ENCODE data around the gene PLEKHO1. TPM values are rescaled to one million over a fixed set of nuclear protein-coding genes. Genes with fewer than 3 reads are reported as not detected.
"Not testable (repeated sequence)": the region's sequence is repeated elsewhere in the genome, so short reads cannot be mapped to it uniquely, and the experiment has no call there.

The PLEKHO1 gene
- polyA plus RNA-seq, 3 donors, result 45.4 to 59.3 (median 59.0) TPM

DNA sequence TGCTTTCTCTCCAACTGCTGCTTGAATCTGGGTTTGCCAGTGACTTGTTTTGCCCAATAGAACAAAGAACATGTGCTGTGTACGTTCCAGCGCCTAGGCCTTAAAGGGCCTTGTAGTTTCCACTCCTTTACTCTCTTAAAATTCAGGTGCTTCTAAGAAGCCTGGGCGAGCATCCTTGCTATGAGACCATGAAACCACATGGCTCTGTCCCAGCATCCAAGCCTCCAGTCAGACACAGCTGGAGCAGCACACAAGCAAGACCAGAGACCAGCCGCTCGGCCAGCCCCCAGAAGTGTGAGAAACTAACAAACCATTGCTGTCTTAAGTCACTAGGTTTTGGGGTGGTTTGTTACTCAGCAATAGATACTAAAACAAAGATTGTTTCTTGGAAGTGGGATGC lies 15.1 kb downstream of the PLEKHO1 start:
- DNase-seq, result no peak

DNA sequence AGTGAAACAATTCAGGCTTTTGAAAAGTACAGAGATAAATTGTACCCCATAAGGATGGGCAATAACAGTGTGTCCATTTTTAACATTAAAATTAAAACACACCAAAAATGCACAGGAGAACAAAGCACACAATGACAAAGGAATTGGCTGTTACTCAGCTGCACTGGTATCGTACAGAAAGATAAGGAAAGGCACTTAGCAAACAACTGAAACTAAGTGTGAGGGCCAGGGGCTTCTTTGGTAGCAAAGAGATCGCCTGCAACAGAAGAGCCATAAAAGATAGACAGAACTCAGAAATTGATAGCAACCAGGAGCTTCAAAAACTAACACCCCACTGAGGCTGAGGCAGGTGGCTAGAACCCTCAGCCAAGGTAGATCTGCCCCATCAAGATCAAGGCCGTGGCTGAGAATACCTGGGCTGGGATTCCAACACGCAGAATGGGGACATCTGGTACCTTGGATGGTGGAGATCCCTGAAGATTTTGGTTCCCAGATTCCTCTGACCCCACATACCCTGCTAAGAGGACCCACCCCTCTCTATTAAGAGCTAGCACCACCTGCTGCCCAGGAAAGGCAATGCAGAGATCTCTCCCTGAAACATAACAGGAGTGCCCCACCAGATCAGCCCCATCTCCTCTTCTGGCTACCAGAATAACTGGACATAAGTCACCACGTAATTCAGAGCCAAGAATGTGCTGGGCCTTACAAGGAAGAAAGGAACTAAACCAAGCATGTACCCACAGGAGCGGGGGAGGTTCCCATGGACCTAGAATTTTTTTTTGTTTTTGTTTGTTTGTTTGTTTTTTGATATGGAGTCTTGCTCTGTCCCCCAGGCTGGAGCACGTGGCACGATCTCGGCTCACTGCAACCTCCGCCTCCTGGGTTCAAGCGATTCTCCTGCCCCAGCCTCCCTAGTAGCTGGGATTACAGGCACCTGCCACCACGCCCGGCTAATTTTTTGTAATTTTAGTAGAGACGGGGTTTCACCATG lies 16.2 kb downstream of the PLEKHO1 start:
- no peak for DNase-seq

DNA sequence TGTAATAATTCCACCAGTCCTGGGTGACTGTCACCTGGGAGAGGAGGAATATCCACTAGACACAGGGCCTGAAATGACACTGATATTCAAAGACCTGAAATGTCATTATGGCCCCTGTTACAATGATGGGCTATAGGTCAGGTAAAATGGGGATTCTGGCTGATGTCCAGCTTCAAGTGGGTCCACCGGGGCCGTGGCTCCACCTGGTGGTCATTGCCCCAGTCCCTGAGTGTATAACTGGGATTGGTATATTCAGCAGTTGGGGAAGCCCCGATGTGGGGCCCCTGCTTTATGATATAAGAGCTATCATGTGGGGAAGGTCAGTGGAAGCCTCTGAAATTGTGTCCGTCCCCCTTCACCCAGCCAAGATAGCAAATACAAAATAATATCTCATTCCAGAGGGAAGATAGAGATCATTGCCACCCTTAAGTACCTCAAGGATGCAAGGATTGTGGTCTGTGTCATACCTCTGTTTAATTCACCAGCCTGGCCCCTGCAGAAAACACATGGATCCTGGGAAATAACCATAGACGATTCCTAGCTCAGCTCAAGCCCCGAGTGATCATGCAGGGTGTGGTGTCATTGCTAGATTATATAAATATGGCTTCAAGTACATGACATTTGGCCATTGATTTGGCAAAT lies 19.4 kb downstream of the PLEKHO1 start:
- DNase-seq, result no peak

DNA sequence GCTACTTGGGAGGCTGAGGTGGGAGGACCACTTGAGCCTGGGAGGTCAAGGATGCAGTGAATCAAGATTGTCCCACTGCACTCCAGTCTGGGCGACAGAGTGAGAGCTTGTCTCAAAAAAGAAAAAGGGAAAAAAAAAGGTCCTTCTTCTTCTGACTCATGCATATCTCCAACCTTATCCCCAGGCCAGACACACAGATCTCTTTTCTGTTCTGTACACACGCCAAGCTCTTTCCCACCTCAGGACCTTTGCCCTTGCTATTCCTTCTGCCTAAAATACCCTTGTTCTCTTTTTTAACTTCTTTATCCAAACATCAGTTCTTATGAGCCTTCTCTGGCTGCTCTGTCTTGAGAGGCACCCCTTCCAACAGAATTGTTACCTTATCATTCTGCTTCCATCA lies 22.1 kb downstream of the PLEKHO1 start:
- no peak for DNase-seq

DNA sequence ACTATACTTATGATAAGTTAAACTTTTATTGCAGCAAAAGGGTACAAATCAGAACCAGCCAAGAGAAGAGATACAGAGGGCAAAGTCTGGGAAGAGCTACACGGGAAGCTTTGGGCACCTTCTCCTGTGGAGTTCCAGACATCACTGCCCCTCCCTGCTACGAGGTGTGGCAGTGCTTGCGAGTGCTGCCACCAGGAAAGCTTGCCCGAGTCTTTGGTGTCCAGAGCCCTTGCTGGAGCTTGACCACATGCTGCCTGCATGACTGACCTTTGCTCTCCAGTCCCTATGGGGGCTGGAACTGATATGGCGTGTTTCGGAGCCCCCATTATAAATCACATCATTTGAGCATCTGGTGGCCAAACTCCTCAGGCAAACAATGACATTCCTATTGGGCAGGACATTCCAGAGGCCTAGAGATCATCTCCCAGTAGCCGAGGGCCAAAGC lies 23.4 kb downstream of the PLEKHO1 start:
- DNase-seq, result no peak

DNA sequence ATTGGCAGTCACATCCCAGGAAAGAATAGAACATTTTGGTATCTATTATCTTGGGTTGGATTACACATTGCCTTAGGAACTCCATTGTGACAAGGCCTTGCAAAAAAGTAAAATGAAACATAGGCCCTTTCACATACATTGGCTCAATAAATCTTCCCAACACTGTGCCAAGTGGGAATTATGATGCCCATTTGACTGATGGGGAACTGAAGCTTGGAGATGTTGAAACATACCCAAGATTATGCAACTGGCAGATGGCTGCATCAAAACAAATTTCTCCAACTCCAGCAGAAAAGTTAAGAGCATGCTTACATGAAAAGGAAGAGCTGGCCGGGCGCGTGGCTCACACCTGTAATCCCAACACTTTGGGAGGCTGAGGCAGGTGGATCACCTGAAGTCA lies 26.9 kb downstream of the PLEKHO1 start:
- no peak for DNase-seq

DNA sequence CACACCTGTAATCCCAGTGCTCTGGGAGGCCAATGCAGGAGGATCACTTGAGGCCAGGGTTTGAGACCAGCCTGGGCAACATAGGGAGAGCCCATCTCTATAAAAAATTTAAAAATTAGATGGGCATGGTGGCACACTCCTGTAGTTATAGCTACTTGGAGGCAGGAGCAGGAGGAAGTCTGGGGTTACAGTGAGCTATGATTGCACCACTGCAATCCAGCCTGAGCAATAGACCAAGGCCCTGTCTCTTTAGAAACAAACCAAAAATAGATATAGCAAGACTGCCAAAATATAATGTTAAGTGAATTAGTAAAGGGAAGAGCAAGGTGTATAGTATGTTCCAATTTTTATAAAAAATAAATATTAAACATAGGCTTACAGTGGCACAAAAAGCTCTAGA lies 28.8 kb downstream of the PLEKHO1 start:
- no peak for DNase-seq

DNA sequence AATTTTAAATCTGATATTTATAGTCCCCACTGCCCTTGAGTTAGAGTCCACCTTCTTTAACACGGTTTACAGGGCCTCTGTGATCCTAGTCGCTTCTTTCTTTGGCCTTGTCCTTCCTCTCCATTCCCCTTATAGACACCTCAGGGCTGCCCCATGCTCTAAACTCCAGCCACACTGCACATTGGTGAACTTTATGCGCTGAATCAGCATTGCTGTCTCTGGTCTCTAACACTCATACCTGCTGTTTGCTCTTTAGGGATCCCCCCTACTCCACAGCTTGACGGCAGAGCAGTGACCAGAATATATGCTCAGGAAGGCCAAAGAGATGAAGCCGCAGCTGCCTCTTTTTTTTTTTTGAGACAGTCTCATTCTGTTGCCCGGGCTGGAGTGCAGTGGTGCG lies 30.2 kb downstream of the PLEKHO1 start:
- no peak for DNase-seq

DNA sequence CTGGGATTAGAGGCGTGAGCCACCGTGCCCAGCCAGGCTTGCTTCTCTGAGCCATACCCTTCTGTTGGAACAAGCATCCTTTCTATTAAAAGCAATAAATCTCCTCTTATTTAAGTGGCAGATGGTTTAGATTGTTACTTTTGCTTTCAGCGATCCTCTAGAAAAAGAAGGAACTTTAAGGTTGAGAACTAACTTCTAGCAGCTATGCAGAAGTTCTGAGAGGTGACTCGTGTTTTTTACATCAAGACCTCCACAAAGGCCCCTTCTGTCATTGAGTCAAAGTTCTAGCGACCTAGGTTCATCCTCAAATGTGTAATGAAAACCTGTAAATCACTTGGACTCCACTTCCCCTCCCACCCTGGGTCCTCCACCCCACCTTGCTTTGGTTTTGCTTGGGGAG lies 30.8 kb downstream of the PLEKHO1 start:
- no peak for DNase-seq

DNA sequence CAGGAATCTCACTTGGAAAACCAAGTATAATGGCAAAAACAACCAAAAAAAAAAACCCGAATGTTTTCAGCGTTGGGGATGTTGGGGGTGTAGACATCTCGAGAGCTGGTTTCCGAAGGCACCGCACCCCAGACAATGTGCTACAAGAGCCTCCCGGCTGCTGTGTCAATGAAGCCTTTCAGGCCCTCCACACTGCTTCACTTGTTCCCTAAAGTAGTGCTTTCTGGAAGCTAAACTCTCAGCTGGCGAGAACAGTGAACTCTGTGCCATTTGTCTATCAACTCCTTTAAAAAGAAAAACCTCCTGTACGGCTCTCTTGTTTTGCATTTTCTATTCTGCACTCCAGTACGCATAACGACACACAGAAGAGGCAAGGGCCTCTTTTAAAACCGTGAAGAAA lies 32.5 kb downstream of the PLEKHO1 start:
- DNase-seq, result no peak

DNA sequence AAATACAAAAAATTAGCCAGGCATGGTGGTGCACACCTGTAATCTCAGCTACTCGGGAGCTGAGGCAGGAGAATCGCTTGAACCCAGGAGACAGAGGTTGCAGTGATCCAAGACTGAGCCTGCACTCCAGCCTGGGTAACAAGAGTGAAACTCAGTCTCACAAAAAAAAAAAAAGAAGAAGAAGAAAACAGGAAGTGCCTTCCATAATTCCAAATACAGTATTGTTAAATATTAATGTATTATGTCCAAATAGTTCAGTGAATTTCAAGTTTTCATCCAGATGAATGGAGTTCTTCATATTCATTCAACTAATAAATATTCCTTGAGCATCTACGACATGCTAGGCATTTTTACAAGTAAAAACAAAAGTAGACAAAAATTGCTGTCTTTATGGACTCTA lies 33.3 kb downstream of the PLEKHO1 start:
- DNase-seq, result no peak

DNA sequence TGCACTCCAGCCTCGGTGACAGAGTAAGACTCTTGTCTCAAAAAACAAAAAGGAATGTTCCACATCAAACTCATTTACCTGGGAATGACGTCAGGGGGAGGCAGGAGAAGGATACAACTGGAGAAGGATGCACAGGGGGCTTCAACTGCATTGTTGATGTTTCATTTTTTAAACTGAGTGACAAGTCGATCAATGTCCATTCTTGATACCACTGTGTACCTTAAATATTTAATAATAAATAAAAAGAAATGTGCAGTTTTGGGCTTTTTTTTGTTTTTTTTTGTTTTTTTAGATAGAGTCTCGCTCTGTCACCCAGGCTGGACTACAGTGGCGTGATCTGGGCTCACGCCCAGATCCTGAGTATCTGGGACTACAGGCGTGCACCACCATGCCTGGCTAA lies 35.8 kb downstream of the PLEKHO1 start:
- DNase-seq, result no peak

DNA sequence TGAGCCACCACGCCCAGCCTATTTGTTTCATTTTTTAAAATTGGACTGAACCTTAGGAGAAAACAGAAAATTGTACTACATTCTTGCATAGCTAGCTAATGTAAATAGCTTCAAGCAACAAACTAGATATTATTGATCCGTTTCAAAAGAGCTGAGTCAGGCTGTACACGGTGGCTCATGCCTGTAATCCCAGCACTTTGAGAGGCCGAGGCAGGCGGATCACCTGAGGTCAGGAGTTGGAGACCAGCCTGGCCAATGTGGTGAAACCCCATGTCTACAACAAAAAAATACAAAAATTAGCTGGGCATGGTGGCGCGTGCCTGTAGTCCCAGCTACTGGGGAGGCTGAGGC lies 36.7 kb downstream of the PLEKHO1 start:
- DNase-seq, result not testable (repeated sequence)

DNA sequence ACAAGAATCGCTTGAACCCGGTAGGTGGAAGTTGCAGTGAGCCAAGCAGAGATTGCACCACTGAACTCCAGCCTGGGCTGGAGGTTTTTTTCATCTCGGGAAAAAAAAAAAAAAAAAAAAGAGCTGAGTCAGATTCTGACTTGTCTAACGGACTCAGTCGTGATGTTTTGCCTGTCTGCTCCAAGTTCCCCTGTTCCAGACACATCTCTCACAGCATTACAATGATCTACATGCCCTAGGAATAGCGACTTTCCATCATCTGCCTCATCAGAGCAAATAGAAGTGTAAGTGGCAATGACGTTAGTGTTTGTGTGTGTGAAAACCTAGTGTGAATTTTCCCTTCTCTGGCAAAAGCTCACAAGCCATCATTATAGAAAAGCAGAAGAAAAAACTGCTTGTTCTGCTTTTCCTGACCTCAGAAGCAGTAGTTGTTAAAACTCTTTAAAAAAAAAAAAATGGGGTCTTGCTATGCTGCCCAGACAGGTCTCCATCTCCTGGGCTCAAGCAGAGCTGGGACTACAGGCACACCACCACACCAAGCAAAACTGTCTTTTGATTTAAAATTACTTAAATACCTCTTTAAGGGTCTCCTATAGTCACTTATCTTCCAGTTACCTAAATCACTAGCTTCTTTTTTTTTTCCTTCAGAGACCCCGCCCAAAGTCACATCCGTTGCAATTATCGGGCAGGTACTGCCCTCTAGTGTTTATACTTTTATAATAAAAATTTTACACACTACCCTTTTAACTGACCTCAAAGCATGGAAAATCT lies 37.3 kb downstream of the PLEKHO1 start:
- no peak for DNase-seq

DNA sequence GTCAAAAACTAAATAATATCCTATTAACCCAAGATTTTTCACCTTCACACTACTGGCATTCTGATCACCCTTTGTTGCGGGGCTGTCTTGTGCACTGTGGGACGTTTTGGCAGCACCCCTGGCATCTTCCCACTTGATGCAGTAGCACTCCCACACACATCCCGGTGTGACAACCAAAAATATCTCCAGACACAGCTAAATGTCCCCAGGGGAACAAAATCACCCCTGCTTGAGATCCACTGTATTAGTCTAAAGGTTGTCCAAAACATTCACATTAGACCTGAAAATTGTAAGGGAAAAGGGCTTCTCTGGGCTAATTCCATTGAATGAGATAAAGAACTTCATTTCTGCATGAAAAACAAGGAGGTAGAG lies 37.8 kb downstream of the PLEKHO1 start:
- no peak for DNase-seq

DNA sequence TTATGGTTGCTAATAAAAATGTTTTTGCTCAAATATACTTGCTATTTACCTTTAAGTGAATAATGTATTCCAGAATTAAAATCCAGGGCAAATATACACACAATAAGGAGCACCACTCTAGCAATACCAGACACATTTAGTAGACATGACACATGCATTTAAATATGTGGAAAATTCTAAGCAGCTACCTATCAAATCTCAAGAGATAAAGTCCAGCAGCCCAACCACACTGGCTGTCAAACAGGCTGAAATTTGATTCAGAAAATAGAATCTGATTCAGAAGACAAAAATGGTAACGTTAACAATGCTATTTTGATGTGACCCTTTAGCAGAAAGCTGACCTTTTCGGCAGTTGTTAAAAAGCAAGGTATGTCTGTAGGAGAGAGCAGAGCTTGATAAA lies 42.3 kb downstream of the PLEKHO1 start:
- no peak for DNase-seq

DNA sequence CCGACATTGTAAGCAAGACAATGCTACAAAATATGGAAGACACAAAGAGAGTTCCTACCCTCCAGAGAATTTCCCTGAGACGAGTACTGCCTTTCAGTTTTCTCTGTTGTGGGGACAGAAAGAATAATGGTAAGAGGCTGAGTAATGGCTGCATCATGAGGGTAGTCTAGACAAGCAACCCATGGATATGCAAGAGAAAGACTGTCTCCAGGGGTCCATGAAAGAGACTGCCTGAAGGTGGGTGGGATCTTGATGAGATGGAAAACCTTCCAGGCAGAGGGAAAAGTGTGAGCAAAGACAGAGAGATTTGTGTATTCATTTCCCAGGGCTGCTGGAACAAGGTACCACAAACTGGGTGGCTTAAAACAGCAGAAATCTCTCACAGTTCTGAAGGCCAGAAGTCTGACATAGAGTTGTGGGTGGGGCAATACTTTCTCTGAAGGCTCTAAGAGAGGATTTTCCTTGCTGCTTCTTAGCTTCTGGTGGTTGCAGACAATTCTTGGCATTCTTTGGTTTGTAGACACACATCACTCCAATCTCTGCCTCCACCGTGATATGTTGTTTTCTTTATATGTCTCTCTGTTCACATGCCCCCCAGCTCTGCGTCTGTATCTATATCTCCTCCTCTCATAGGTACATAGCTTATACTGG lies 44.8 kb downstream of the PLEKHO1 start:
- DNase-seq, result no peak

DNA sequence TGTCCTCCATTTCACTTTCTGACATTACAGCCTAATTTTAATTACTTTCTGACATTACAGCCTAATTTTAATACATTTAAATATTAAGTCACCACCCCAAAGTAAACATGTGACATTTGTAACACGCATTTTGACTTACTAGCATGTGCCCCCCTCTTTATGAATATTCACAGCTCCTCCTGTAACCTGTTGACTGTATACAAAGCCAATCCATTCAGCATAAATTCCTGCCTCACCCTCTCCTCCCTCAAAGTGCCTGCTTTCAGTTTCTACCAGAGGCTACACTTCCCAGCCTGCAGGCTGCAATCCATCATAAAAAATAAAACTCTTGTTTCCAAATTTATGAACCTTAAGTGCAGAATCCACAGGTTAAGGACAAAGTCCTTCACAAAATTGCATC lies 46.7 kb downstream of the PLEKHO1 start:
- no peak for DNase-seq

DNA sequence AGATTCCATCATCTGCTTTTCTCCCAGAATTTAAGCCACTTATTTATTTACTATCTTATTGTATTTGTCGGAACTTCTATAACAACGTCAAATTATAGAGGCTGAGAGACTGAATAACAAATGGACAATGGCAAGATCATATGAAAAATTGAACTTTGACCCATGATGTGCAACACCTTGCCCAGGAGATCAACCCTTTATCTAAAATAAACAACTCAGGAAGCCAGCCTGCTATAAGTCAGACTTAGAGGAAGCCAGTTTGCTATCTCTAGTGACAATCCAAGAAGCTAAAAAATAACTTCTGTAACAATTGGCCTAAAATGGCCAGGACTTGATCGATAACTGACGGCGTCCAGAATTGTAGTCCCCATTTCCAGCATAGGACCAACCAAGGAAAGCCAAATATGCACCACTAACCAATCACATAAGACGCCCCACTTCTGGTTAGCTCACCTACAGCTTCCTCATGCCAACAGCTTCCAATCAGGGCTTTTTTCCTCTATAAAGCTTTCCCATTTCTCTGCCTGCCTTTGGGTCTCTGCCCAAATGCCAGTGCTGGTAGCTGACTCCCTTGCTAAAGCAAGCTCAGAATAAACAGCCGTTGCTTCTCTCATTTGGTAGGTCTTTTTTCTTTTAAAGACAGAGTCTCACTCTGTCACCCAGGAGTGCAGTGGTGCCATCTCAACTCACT lies 57.7 kb downstream of the PLEKHO1 start:
- DNase-seq, result no peak

DNA sequence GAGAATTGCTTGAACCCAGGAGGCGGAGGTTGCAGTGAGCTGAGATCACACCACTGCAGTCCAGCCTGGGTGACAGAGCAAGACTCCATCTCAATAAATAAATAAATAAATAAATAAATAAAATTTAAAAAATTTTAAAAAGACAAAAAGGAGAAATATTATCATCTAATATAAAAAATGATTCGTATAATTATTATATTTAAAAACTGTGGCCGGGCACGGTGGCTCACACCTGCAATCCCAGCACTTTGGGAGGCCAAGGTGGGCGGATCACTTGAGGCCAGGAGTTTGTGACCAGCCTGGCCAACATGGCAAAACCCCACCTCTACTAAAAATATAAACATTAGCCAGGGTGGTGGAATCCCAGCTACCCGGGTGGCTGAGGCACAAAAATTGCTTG lies 58.7 kb downstream of the PLEKHO1 start:
- DNase-seq, result not testable (repeated sequence)
